Left hindlimb (tissue), 1 donor: ENCODE data around the gene GRK5.
"Not testable (repeated sequence)": the region's sequence is repeated elsewhere in the genome, so short reads cannot be mapped to it uniquely, and the experiment has no call there.

Source experiments
- DNase-seq: peaks from one replicate; pipeline ENCODE4 v3.0.0-alpha.2; 2018

GRK5 gene

DNA sequence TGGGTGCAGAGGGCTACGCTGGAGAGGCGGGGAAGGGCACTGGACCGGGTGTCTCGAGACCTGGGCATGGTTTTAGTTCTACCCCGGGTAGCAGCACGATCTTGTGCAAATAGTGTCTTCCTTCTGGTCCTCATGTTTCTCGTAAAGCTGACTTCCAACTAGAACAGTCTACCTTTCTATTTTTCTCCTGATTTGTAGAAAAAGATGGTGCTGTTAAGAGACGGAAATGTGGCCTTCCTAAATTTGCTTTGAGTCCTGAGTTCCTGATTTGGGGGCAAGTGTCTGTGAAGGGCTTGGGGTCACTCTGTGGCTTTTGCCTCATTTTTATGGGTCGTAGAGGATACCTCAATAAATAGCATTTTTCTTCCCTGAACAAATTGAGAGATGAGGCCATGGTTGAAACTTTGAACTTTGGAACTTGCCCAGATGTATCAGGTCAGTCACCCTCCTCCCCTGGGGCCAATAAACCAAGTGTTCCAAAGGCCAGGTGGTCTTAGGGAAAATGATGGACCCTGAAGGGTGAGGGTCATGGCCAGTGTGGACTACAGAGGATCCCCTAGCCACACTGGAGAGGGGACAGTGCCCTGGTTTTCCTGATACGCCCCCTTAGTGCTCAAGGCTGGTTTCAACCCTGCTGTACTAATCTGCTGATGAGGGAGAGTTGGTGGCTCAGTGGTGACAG is 45.2 kb downstream of the GRK5 start:
- DNase-seq: peak; percentile 27

DNA sequence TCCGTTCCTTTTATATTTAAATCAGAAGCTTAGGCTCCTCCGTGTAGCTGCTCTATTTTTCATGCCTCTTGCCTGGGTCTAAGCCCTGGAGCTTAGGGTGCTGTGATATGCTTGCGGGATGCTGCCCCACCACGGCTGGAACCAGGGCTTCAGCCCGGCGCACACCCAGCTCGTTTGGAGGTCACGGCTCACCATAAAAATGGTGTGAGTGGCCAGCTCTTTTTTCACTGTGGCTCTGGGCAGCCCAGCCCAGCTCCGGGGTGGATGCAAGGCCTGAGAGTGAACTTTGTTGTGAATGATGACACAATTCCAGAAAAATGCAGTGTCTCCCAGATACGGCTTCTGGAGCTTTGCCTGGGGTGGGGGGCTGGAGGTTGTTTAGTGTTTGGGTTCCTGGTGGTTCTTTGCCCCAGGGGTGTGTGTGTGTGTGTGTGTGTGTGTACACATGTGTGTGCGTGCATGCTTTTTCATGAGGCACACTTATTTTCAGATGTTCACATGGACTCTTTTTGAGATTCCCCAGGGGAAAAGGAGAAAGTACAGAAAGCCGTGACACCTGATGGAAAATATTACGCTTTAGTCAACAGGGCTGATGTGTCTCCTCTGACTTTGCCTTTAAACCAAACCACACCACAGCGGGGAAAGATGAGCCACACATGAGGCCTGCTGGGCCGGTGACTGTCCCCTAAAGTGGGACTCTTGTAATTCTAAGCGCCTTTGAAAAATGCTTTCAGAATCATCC is 46.2 kb downstream of the GRK5 start:
- DNase-seq: peak; percentile 85

DNA sequence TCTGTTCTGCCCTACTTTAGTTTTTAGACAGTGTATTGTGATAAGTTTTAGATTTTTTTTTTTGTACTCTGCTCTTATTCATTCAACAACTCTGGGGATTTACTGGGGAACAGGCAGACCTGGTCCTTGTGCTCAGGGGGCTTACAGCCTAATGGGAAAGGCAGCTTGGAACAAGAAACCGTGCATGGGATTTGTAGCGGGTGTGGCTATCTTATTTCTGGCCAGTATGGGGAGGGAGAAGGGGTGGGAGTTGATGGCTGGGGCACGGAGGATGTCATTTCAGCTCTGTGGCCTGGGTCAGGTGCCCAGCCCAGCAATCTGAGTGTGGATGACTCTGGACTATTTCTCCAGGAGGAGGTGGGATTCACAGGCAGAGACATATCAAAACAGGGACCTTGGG is 47.0 kb downstream of the GRK5 start:
- DNase-seq: peak; percentile 17

DNA sequence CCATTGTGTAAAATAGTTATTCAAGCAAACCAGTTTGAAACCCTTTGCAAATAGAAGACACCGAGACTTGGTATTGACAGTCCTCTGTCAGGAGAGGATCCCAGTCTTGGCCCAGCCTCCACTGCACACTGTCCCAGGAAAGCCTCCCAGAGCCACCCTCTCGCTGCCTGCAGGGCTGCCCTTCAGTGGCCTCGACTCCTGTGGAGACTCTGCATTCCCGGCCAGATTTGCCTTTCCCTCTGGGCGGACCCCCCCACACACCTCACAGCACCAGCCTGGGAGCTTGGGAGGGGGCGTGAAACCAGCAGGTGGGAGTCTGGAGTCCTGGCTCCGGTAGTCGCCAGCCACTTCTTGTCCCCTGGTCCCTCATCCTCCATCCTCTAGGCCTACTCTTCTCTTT is 48.7 kb downstream of the GRK5 start:
- DNase-seq: peak; percentile 14

DNA sequence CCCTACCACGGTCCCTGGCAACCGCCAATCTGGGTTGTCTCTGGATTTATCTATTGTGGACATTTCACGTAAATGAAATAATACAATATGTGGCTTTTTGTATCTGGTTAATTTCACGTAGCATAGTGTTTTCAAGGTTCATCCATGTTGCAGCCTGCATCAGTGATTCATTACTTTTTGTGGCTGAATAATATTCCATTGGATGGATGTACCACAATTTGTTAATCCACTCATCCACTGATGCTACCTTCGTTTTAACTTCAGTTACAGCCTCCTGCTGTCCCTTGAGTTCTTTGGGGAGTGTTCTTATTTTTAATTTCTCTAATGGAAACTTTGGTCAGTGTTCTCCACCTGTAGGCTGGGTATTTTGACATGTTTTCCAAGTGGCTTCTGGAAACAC is 49.5 kb downstream of the GRK5 start:
- no peak for DNase-seq

DNA sequence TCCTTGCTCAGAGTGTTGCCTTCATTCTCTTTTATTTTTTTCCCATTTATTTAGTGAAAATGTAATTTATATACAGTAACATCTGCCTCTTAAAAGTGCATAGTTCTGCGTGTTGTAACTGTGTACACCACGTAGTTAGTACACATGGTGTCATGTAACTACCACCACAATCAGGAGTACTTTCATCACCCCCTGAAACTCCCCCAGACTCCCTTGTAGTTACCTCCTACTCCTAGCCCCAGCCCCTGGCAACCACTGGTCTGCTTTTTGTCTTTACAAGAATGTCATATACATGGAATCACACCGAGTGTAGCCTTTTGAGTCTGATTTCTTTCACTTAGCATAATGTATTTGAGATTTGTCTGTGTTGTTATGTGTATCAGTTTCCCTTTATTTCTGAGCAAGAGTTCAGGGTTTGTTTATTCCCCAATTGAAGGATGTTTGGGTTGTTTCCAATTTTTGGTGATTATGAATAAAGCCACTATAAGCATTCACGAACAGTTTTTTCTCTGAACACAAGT is 50.6 kb downstream of the GRK5 start:
- no peak for DNase-seq

DNA sequence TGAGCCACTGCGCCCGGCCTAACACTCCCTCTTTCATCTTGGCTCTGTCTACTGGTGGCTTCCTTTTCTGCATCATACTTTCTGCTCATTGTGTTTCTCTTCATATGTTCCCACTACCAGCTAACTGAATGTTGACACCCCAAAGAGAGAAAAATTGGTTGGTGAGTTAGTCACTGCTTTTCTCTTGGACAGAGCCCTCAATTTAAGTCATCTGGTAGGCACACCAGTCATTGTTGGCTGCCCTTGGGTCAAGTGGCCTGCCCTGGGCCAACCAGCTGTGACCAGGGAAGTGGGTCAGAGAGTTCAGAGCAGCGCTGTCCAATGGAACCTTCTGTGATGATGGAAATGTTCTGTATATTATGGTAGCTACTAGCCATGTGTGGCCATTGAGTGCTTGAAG is 52.0 kb downstream of the GRK5 start:
- no peak for DNase-seq

DNA sequence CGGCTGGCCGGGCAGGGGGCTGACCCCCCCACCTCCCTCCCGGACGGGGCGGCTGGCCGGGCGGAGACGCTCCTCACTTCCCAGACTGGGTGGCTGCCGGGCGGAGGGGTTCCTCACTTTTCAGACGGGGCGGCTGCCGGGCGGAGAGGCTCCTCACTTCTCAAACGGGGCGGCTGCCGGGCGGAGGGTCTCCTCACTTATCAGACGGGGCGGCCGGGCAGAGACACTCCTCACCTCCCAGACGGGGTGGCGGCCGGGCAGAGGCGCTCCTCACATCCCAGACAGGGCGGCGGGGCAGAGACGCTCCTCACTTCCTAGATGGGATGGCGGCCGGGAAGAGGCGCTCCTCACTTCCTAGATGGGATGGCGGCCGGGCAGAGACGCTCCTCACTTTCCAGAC is 53.6 kb downstream of the GRK5 start:
- peak; percentile 8 for DNase-seq

DNA sequence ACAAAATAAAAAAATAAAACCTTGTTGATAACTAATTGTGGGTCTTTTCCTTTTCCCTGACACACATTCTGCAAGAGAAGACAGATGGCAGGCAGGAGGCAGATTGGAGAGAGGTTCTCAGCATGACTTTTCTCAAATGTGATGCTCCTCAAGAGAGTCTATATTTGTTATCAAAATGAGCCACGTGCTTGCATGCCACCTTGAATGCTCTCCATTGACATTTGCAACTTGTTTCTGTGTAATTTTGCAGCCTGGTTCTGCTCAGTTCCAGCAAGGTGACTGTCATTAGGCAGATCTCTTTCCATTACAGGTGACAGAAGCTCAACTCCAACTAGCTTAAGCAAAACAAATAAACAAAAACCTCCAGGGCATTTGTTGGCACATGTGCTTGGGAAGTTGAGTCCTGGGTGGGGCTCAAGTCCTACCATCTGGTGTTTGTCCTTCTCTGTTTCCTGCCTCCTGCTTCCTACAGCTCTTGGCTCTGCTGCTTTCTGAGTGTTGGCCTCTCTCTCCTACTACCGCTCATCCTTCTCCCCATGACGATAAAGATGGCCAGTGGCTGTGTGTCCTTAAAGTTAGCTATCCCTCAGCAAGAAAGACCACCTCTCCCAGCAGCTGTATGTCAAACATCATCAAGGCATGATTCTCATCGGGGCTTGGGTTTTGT is 56.7 kb downstream of the GRK5 start:
- DNase-seq: peak; percentile 18

DNA sequence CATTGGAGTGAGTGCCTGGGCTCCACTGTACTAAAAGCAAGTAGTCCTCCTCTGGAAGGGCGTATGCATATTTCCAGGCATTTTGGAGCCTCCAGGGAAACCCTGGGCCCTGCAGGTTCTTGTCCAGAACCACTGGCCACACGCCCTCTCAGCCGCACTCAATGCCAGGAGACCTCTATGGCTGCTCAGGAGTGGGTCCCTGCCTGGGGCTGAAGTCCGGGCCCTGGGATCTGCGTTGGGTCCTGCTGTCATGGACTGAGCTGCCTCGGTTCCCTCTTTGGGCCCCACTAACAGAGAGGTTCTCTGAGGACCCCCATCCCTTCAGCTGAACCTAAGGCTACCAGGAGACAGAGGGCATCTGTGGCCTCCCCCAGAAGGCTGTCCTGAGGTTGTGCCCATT is 58.3 kb downstream of the GRK5 start:
- peak; percentile 4 for DNase-seq

DNA sequence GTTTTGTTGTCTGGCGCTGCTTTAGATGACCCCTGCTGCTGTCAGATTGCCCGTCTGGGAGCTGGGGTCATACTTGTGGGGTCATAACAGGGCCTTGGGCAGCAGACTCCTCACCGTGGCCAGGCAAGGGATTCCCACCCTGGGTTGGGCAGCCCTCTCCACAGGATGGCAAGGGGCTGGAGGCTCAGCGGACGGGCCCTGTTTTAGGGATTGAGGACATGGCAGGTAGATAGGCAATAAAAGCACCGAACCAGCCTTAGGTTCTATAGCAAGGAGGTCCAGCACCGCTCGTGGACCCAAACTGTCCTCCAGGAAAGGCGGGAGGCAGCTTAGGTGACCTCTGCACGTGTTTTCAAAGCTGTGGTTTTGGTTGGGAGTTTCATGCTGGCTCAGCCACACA is 60.0 kb downstream of the GRK5 start:
- no peak for DNase-seq

DNA sequence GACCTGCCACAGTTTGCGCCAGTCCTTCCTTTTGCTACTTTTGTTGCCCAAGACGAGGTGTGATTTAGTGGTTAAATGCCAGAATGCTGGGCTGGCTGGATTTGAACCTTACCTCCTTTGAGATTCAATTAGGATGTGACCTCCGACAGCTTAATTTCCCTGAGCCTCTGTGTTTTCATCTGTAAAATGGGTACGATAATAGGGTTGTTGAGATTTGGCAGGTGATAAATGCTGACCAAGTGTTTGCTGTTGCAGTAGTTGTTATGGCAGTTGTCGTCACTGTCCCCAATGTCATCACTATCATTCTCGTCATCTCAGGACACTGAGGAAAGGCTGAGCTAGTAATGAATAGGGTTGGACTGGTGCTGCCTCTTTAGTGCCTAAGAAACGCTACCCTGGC is 61.1 kb downstream of the GRK5 start:
- DNase-seq: peak; percentile 8

DNA sequence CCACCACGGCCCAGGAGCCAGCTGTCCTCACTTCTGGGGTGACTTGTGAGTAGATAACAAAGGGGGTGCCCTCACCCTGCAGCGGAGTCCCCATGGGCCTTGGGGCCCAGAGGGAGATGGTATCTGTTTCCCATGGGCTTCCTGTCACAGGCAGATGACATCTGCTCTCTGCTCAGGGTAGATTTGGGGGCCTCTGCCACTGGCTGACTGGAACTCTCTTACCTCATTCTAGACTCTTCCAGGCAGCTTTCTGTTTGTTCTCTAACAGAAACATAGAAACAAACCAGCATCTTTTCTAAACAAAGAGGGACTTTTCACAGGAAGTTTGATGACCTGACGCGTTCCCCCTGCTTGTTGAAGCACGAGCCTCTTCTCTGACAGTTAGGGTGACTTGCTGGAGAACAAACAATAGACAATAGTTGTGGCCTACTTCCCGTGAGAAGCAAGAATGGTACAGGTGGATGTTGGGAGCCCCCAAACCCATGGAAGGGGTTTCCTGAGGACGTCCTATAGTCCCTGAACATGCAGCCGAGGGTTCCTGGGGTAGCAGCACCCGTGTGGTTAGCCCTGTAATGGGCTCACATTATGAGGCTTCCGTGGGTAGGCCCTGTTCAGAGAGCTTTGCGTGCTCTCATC is 61.6 kb downstream of the GRK5 start:
- DNase-seq: peak; percentile 26

DNA sequence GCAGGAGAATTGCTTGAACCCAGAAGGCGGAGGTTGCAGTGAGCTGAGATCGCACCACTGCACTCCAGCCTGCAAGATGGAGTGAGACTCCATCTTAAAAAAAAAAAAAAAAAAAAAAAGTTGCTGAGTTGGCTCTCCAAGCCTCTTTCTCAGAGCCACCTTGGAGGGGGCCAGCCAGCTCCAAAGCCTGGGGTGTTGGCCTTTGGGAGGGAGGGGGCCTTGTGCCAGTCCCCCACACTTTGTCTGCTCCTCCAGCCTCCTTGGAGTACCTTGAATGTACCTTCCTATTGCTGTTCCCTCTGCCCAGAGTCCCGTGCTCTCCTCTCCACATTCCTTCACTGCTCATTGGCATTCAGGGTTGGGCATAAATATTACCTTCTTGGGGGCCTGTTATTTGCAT is 62.4 kb downstream of the GRK5 start:
- DNase-seq: peak; percentile 3

DNA sequence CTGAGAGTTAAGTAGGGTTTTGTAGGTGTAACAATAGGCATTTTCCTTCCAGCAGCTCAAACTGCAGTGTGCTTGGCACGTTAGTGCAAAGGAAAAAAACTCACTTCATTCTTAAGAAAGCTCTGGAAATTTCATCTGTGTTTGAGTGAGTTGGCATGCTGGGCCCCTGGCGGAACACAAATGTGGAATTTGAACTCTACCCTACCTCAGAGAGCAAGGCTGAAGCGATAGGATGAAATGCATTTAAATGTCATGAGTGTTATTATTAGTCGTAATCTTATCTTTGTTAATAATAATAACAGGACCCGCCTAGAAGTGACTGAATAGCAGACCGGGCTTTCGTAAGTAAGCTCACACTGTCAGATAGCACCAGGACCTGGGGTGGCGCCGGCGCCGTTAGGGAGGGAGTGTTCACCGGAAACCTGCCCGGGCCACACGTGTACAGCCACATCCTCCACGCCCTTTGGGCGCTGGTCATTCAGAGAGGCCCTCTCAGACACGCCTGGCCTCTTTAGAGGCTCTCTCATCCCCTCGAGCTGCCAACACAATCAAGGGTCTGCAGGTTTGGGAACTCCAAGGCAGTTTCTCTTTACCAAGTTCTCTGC is 63.5 kb downstream of the GRK5 start:
- peak; percentile 42 for DNase-seq

DNA sequence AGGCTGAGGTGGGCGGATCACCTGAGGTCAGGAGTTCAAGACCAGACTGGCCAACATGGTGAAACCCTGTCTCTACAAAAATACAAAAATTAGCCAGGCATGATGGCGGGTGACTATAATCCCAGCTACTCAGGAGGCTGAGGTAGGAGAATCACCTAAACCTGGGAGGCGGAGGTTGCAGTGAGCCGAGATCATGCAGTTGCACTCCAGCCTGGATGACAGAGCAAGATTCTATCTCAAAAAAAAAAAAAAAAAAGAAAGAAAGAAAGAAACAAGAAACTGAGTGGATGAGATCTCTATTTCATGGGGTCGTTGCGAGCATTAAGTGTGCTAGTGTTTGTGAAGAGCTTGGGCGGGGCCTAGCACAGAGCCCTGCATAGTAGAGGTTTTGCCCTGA is 65.0 kb downstream of the GRK5 start:
- not testable (repeated sequence) for DNase-seq

DNA sequence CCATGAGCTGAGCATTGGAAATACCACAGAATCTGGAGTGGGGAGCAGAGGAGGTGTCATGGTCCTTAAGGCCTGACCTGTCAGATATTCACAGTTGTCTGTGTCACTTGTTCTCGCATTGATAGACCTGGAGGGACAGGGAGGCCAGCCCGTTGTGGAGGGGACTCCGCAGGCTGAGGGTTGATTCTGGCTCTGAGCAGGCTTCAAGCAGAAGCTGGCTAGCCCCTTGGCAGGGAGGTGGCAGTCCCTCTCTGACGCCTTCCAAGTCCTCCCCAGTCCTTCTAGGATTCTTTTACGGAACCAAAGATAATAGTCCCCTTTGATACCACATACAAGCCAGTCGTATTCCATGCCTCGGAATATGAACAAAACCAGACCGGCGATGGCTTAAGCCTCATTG is 65.4 kb downstream of the GRK5 start:
- peak; percentile 17 for DNase-seq

DNA sequence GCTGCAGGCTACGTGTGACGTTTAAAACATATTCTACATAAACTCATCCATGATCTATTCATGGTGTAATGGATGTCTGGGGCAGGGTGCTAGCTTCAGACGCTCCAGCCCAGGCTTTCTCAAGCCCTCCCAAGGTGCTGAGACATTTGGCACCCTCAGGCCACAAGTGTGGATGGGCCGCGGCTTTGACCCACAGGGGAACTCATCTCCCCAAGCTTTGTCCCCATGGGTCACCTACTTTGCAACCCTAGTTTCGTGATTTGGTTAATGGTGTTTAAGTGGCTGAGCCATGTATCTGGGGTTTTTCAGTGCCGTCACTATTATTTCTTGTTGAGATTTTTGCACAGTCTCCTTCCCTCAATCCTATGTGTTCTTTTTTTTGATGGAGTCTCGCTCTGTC is 66.0 kb downstream of the GRK5 start:
- DNase-seq: peak; percentile 1

DNA sequence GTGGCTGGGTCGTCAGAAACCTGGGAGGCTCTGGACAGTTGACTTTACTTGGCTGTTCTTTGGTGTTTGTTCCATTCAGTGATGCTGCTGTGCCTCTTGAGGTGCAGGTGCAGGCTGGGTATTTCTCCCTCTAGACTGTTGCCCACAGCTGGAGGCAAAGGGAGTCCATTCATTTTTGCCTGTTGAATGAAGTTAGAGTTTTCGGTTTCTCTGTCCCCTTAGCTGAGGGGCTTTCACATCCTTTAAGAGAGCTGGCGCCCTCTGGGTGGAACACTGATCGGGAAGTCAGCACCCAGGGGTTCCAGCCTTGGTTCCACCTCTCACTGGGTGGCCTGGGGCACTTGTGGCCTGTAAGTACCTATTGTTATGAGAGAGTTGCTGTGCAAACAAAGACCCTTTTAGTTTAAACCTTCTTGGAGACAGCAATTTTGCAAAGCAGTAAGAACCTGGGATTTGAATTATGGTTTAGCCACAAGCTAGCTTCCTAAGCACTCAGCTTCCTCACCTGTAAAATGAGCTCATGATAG is 67.2 kb downstream of the GRK5 start:
- DNase-seq: no peak

DNA sequence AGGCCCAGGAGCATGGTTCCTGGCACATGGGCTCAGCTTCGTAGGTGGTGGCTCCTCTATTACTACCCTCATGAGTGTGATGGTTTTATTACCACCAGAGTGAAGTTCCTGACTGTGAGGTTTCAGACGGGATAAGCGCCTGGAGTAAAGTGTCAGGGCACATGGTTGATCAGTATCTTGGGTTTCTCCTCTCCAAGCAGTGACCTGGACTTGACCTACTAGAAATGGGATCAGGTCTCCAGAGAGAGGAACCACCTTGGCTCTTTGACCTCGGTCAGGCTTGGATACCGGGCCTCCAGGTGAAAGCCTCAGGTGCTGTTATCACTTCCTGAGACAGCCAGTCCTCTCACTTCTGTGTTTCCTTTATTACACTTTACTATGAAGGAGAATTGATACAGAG is 67.7 kb downstream of the GRK5 start:
- no peak for DNase-seq

DNA sequence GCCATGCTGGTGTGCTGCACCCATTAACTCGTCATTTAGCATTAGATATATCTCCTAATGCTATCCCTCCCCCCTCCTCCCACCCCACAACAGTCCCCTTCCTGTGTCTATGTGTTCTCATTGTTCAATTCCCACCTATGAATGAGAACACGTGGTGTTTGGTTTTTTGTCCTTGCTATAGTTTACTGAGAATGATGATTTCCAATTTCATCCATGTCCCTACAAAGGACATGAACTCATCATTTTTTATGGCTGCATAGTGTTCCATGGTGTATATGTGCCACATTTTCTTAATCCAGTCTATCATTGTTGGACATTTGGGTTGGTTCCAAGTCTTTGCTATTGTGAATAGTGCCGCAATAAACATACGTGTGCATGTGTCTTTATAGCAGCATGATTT is 68.8 kb downstream of the GRK5 start:
- not testable (repeated sequence) for DNase-seq

DNA sequence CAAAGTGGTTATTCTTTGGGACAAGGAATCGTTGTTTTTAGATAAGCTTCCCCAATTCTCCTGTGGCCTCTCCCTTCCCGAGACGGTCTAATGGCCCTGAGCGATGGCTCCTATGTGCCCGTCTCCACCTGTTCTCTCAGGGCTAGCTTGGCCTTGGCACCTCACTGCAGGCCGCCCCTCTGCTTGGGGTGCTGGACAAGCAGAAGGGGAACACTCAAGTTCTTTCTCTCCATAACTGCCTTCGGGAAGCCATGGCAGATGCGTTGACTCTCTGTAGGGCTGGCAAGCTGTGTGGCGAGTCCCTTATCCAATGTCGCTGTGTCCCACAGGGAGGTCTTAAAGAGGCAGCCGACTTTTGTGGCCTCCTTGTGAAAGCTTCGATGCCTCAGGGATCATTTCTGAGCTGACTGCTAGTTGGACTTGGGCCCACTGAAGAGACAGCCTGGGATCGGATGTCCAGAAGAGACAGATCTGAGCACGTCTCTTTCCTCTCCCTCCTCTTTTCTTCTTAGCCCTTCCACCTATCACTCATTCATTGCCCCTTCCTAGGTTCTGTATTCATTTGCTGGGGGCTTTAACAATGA is 70.8 kb downstream of the GRK5 start:
- DNase-seq: no peak
